22Rv1 (cell line): Measurements from ENCODE around the gene ILKAP.

Experiments
- H3K27ac ChIP-seq: fragments of 450-650 bp; 2 replicates; pipeline ENCODE4 v1.5.1; 2017
- CTCF ChIP-seq: fragments of 450-650 bp; IDR thresholded peaks from 2 replicates; pipeline ENCODE4 v1.5.1; 2017; ENCODE audit warnings: mild to moderate bottlenecking
- ZFX ChIP-seq: fragments of 450-650 bp; IDR thresholded peaks from 2 replicates; pipeline ENCODE4 v1.6.1; 2017; ENCODE audit warnings: antibody characterized with exemption, borderline replicate concordance

ILKAP gene

DNA sequence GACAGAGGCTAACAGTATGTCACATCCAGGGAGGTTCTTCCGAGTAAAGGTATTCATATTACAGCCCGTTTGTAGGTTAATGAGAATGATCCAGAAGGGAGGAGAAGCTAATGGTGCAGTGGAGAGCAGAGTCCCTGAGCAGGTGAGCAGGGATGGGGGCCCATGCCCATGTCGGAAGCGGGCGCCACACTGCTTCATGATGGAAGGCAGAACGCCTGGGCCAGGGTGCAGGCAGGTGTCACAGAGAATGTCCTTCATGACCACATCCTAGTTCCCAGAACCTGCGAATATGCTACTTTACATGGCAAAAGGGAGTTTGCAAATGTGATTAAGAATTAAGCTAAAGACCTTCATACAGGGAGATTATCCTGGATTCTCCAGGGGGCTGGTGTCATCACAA lies 32.4 kb upstream of the ILKAP start:
- no peak for TF ChIP-seq CTCF
- TF ChIP-seq ZFX = no peak
- no peak overlapping the region for H3K27ac ChIP-seq

- TF ChIP-seq CTCF (no peak), ZFX (no peak)
- H3K27ac ChIP-seq = no peak overlapping the region
Observed at GRCh38 chr2:238235331-238235732, 31.8 kb upstream of the ILKAP start.

DNA sequence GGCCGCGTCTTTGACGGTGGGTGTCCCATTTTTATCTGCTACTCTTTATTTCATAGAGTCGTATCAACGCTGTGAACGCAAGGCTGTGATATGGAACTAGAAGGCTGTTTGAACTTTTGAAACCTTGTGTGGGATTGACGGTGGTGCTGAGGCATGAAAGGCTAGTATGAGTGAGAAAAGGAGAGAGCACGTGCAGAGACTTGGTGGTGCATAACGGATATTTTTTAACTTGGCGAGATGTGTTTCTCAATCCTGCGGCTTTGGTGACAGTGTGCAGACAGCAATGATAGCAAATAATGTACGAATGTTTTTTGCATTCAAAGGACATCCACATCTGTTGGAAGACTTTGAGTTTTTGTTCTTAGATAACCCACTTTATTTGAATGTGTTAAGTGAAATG lies 30.1 kb upstream of the ILKAP start:
- H3K27ac ChIP-seq = no peak overlapping the region
- TF ChIP-seq CTCF (no peak), ZFX (no peak)

GRCh38 chr2:238231809-238232208 lies 28.3 kb upstream of the ILKAP start:
- TF ChIP-seq ZFX = no peak
- no peak overlapping the region for H3K27ac ChIP-seq

GRCh38 chr2:238231251-238231793 lies 27.8 kb upstream of the ILKAP start:
- no peak for TF ChIP-seq CTCF
- H3K27ac ChIP-seq = no peak overlapping the region

DNA sequence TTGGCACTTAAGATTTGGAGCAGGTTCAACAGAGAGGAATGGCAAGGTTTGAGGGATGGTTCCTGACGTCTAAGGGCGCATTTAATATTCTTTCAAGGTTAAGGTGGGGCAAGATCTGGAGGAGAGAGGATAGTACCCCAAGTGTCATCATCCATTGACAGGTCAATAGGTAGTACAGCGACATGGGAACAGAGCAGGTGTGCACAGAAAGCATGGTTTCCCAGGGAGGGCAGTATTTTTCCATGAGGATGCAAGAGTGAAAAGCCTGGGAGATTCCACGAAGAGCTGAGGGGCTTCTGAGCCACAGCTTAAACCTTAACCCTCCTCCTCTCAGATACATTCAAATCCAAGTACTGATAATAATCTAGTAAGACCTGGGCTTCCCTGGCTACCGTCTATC lies 27.2 kb upstream of the ILKAP start:
- no peak overlapping the region for H3K27ac ChIP-seq
- TF ChIP-seq CTCF (no peak), ZFX (no peak)

DNA sequence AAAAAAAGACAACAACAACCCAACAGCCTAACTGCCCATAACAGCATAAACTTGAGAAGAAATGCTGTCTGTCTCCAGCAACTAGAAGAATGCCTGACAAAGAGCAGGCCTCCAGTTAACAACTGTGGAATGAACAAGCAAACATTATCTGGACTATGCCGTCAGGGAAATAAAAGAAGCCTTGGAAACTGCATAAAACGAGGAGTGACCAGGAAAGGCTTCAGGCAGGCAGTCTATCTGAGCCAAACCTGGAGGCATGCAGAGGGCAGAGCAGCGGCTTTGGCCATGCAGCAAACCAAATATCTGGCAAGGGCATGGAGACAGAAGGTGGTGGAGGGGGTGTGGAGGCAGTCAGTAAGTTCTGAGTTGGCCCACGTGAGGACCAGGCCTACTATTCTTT lies 25.2 kb upstream of the ILKAP start:
- TF ChIP-seq CTCF = no peak
- TF ChIP-seq ZFX = no peak
- no peak overlapping the region for H3K27ac ChIP-seq

DNA sequence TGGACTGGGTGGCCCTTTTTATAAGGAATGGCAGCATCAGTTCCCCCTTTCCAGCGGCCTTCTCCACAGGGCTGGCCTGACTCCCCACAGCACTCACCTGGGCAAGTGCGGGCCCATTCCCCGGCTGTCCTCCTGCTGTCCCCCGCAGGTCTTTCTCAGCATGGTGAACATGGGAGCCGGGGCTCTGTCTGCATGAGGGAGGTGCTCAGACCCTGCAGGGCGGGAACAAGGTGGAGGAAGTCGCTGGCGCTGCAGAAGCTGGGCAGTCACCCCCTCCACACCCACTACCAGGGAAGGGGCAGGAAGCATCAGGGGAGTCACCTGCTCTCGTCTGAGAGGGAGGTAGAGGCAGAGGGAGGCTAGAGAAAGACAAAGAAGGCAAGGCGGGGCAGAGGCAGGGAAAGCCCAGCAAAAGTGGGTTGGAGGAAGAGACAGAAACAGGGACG lies 24.1 kb upstream of the ILKAP start:
- no peak for TF ChIP-seq CTCF
- TF ChIP-seq ZFX = no peak
- H3K27ac ChIP-seq = no peak overlapping the region
